Endodermal cell (in vitro differentiated cells): ENCODE measurements around the gene SKA2. TPM values are rescaled to one million over a fixed set of nuclear protein-coding genes. Genes with fewer than 3 reads are reported as not detected.

Experiments
- DNase-seq: peaks from one replicate; pipeline ENCODE4 v3.0.0-alpha.2; 2017
- H3K27ac ChIP-seq: 2 replicates; pipeline ENCODE4 v1.5.1; 2013; ENCODE audit warnings: mild to moderate bottlenecking, low read depth, low read length, moderate library complexity
- H3K27me3 ChIP-seq: 2 replicates; pipeline ENCODE4 v1.6.1; 2013; ENCODE audit warnings: mild to moderate bottlenecking, low read length, moderate library complexity; ENCODE audit not compliant: insufficient read depth, control insufficient read depth, poor library complexity, severe bottlenecking
- H3K36me3 ChIP-seq: 2 replicates; pipeline ENCODE4 v1.7.0; 2013; ENCODE audit warnings: mild to moderate bottlenecking, low read length, moderate library complexity; ENCODE audit not compliant: control insufficient read depth, insufficient read depth
- H3K4me1 ChIP-seq: one replicate; pipeline ENCODE4 v1.7.0; 2013; ENCODE audit warnings: low read length; ENCODE audit not compliant: control insufficient read depth, insufficient read depth
- H3K4me3 ChIP-seq: 2 replicates; pipeline ENCODE4 v1.5.1; 2013; ENCODE audit warnings: mild to moderate bottlenecking, low read length, moderate library complexity
- H3K9ac ChIP-seq: 2 replicates; pipeline ENCODE4 v1.6.1; 2013; ENCODE audit warnings: mild to moderate bottlenecking, low read length, moderate library complexity; ENCODE audit not compliant: poor library complexity, severe bottlenecking; ENCODE audit errors: extremely low read depth
- H3K9me3 ChIP-seq: 2 replicates; pipeline ENCODE4 v1.6.1; 2013; ENCODE audit warnings: mild to moderate bottlenecking, low read length, moderate library complexity; ENCODE audit not compliant: control insufficient read depth
- H3K27ac Mint-ChIP-seq: 2 replicates; pipeline ENCODE4 v1.8.0; 2020; ENCODE audit warnings: mixed read lengths
- H3K27me3 Mint-ChIP-seq: 2 replicates; pipeline ENCODE4 v1.8.0; 2021; ENCODE audit warnings: mild to moderate bottlenecking, mixed read lengths; ENCODE audit not compliant: insufficient read depth
- H3K36me3 Mint-ChIP-seq: 2 replicates; pipeline ENCODE4 v1.8.0; 2020; ENCODE audit warnings: low read depth, mixed read lengths
- H3K4me1 Mint-ChIP-seq: 2 replicates; pipeline ENCODE4 v1.8.0; 2020; ENCODE audit warnings: mixed read lengths
- H3K4me3 Mint-ChIP-seq: 2 replicates; pipeline ENCODE4 v1.8.0; 2020; ENCODE audit warnings: mild to moderate bottlenecking, moderate library complexity, mixed read lengths
- H3K9me3 Mint-ChIP-seq: 2 replicates; pipeline ENCODE4 v1.8.0; 2020; ENCODE audit warnings: mild to moderate bottlenecking, mixed read lengths
- CTCF ChIP-seq: fragments of 200-600 bp; sonication (generic); conservative IDR thresholded peaks from 2 replicates; pipeline ENCODE4 v1.5.0; 2021; ENCODE audit warnings: antibody characterized with exemption, mild to moderate bottlenecking
- WGBS, 2 experiments: methylation state at CpG; one replicate each; pipeline versions ENCODE4 v1.1.5 to v1.1.7; 2013; ENCODE audit warnings: missing lambda C conversion rate in 2 of 2, mixed read lengths in 1 of 2; ENCODE audit not compliant: insufficient coverage in 1 of 2, insufficient read length in 1 of 2; 5-methylcytosine and 5-hydroxymethylcytosine counted together
- total RNA-seq, 2 donors: library from RNA; stranded (reverse); fragmentation: NEBNext Ultra II Directional in 1 of 2; extraction: Animal tissue kit (Norgen Biotek cat#: 25700) in 1 of 2; gene quantifications; 2 replicates in 1 of 2; 3 replicates in 1 of 2; pipeline ENCODE4 v1.2.1, GENCODE V29; 2021

Gene SKA2
- total RNA-seq, 2 donors from 2014 or later = 62.4 to 67.3 TPM

GRCh38 chr17:59131131-59131530 is 23.9 kb downstream of the SKA2 start:
- Histone ChIP-seq H3K9me3 (no peaks in the 10 kb centered on the region), H3K36me3 (peaks cover 59% of the 10 kb centered on the region), H3K9ac (no peak overlapping the region), H3K27me3 (no peaks in the 10 kb centered on the region), H3K27ac (no peak overlapping the region), H3K4me3 (no peak overlapping the region), H3K4me1 (no peaks in the 10 kb centered on the region)
- Mint-ChIP-seq H3K9me3 (no peaks in the 10 kb centered on the region), H3K36me3 (peaks cover 37% of the 10 kb centered on the region), H3K27ac (no peak overlapping the region), H3K4me1 (no peaks in the 10 kb centered on the region), H3K4me3 (no peak overlapping the region), H3K27me3 (no peaks in the 10 kb centered on the region)
- WGBS, 2 experiments = 85 to 100% methylated on average over 1 of the region's 1 CpG
- no peak for DNase-seq
- no peak for TF ChIP-seq CTCF

GRCh38 chr17:59129814-59130213 is 25.2 kb downstream of the SKA2 start:
- H3K4me1 Mint-ChIP-seq = no peaks in the 10 kb centered on the region
- 86% methylated on average over 1 of the region's 2 CpGs; no CpG with 5 or more reads in 1 of the 2 experiments for WGBS, 2 experiments
- no peak overlapping the region for H3K27ac ChIP-seq
- H3K9me3 ChIP-seq = no peaks in the 10 kb centered on the region
- H3K27ac Mint-ChIP-seq = no peak overlapping the region
- H3K9ac ChIP-seq = no peak overlapping the region
- H3K4me3 Mint-ChIP-seq = no peak overlapping the region
- no peak for TF ChIP-seq CTCF
- no peaks in the 10 kb centered on the region for H3K27me3 Mint-ChIP-seq
- H3K27me3 ChIP-seq = no peaks in the 10 kb centered on the region
- no peak for DNase-seq
- H3K4me3 ChIP-seq = no peak overlapping the region
- no peaks in the 10 kb centered on the region for H3K9me3 Mint-ChIP-seq
- H3K4me1 ChIP-seq = no peaks in the 10 kb centered on the region
- H3K36me3 Mint-ChIP-seq = peaks cover 39% of the 10 kb centered on the region
- peaks cover 67% of the 10 kb centered on the region for H3K36me3 ChIP-seq

- Histone ChIP-seq H3K27ac (no peak overlapping the region), H3K36me3 (peaks cover 74% of the 10 kb centered on the region), H3K9ac (no peak overlapping the region), H3K4me1 (no peaks in the 10 kb centered on the region), H3K9me3 (no peaks in the 10 kb centered on the region), H3K27me3 (no peaks in the 10 kb centered on the region), H3K4me3 (no peak overlapping the region)
- H3K36me3 Mint-ChIP-seq = peaks cover 53% of the 10 kb centered on the region
- no peak overlapping the region for H3K27ac Mint-ChIP-seq
- H3K4me3 Mint-ChIP-seq = no peak overlapping the region
- 80 to 87% methylated on average over 3 of the region's 3 CpGs for WGBS, 2 experiments
- DNase-seq = no peak
- H3K4me1 Mint-ChIP-seq = no peaks in the 10 kb centered on the region
- H3K27me3 Mint-ChIP-seq = no peaks in the 10 kb centered on the region
- H3K9me3 Mint-ChIP-seq = no peaks in the 10 kb centered on the region
- no peak for TF ChIP-seq CTCF
These were observed 28.1 kb downstream of the SKA2 start for GRCh38 chr17:59126809-59127417.
